Transverse colon (tissue), 4 donors: ENCODE results near the gene NKRF. TPM values are rescaled to one million over a fixed set of nuclear protein-coding genes. Genes with fewer than 3 reads are reported as not detected.

ENCODE experiments used
- DNase-seq: peaks from one replicate; pipeline ENCODE4 v3.0.0-alpha.2; 2019
- H3K27ac ChIP-seq, 4 donors: fragments of 200-600 bp; sonication (generic); 2 replicates each; pipeline ENCODE4 v1.5.1; 2016 to 2018; ENCODE audit warnings: inconsistent platforms in 4 of 4
- H3K27me3 ChIP-seq: fragments of 200-600 bp; sonication (generic); 2 replicates; pipeline ENCODE4 v1.5.1; 2017; ENCODE audit warnings: inconsistent platforms
- H3K36me3 ChIP-seq, 4 donors: fragments of 200-600 bp; sonication (generic); 2 replicates each; pipeline ENCODE4 v1.5.1; 2017 to 2019; ENCODE audit warnings: inconsistent platforms in 4 of 4
- H3K4me1 ChIP-seq, 4 donors: fragments of 200-600 bp; sonication (generic); 2 replicates each; pipeline ENCODE4 v1.5.1; 2017 to 2020; ENCODE audit warnings: inconsistent platforms in 4 of 4
- H3K4me3 ChIP-seq, 4 donors: fragments of 200-600 bp; sonication (generic); 1 replicate in 1 of 4; 2 replicates in 3 of 4; pipeline versions ENCODE4 v1.5.1 to v1.6.1; 2017 to 2019; ENCODE audit warnings: inconsistent platforms in 4 of 4
- H3K9me3 ChIP-seq, 2 donors: fragments of 200-600 bp; sonication (generic); 2 replicates each; pipeline ENCODE4 v1.5.1; 2017 to 2019; ENCODE audit warnings: inconsistent platforms in 2 of 2
- EP300 ChIP-seq: sonication (generic); formaldehyde crosslinking; IDR thresholded peaks from one replicate; pipeline ENCODE4 v1.6.1; 2017; ENCODE audit warnings: antibody characterized with exemption, low read depth
- POLR2A ChIP-seq: fragments of 450-650 bp; IDR thresholded peaks from one replicate; pipeline ENCODE4 v1.6.1; 2016; ENCODE audit warnings: antibody characterized with exemption, mild to moderate bottlenecking, moderate library complexity
- POLR2AphosphoS5 ChIP-seq, 3 donors: sonication (generic); formaldehyde crosslinking; IDR thresholded peaks; one replicate each; pipeline ENCODE4 v1.6.1; 2016; ENCODE audit warnings: antibody characterized with exemption in 3 of 3
- WGBS, 2 donors: methylation state at CpG; one replicate each; pipeline ENCODE4 v1.1.5; 2018; ENCODE audit warnings: low coverage in 1 of 2; 5-methylcytosine and 5-hydroxymethylcytosine counted together
- in situ Hi-C, 4 donors: fragments of 200-750 bp; cut with MboI; loops; one replicate each; pipeline versions ENCODE4 v1.15.0 to v1.15.1; 2017; ENCODE audit warnings: low sequenced_read_pairs in 3 of 4, low pct_ligation_motif_present in 1 of 4, low pct_unique_long_range_greater_than_20kb in 1 of 4
- intact Hi-C: fragments of 100-400 bp; cut with DNase I; formaldehyde crosslinking; loops from one replicate; pipeline ENCODE4 v1.15.1; 2023; ENCODE audit warnings: low total_unique reads
- total RNA-seq, 4 donors: library from RNA; depleted of rRNA; stranded (reverse); fragments of >200 nt; gene quantifications; one replicate each; pipeline ENCODE4 v1.1.0, GENCODE V29; 2016
- TF ChIP-seq, protein P1 (sequence below), 5 experiments: fragments of 200-600 bp in 3 of 5; fragments of 450-650 bp in 2 of 5; sonication (generic) in 3 of 5; IDR thresholded peaks; 1 replicate in 2 of 5; 2 replicates in 3 of 5; pipeline ENCODE4 v1.5.1; 2016 to 2017; ENCODE audit warnings: antibody characterized with exemption in 5 of 5, inconsistent platforms in 3 of 5, mild to moderate bottlenecking in 2 of 5, moderate library complexity in 1 of 5

Gene NKRF
- total RNA-seq, 4 donors from 2014 or later: 1.5 to 6.8 (median 3.3) TPM

- H3K4me3 ChIP-seq: peak overlapping the region in 3 of 4 donors; percentile 68 to 85 (median 80)
- intact Hi-C loops: no loop called here
- peak overlapping the region; percentile 88 to 93 (median 90) for H3K27ac ChIP-seq
- DNase-seq: no peak
- H3K36me3 ChIP-seq: no peaks in the 10 kb centered on the region
- TF ChIP-seq POLR2A: no peak
- no peak for TF ChIP-seq POLR2AphosphoS5 (IDR thresholded peaks at IDR 0.05)
- no peak for TF ChIP-seq EP300
- TF ChIP-seq, protein P1, sequence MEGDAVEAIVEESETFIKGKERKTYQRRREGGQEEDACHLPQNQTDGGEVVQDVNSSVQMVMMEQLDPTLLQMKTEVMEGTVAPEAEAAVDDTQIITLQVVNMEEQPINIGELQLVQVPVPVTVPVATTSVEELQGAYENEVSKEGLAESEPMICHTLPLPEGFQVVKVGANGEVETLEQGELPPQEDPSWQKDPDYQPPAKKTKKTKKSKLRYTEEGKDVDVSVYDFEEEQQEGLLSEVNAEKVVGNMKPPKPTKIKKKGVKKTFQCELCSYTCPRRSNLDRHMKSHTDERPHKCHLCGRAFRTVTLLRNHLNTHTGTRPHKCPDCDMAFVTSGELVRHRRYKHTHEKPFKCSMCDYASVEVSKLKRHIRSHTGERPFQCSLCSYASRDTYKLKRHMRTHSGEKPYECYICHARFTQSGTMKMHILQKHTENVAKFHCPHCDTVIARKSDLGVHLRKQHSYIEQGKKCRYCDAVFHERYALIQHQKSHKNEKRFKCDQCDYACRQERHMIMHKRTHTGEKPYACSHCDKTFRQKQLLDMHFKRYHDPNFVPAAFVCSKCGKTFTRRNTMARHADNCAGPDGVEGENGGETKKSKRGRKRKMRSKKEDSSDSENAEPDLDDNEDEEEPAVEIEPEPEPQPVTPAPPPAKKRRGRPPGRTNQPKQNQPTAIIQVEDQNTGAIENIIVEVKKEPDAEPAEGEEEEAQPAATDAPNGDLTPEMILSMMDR (IDR thresholded peaks at IDR 0.05): no peak
- no peaks in the 10 kb centered on the region for H3K9me3 ChIP-seq
- H3K4me1 ChIP-seq: peaks cover 0 to 3% (median 0%) of the 10 kb centered on the region in 4 donors
- no peaks in the 10 kb centered on the region for H3K27me3 ChIP-seq
- in situ Hi-C loops: no loop called here
- WGBS, 2 donors: 15 to 58% methylated on average over 4 to 7 of the region's 7 CpGs
Measured at GRCh38 chrX:119607018-119607389, 780 bp upstream of the NKRF start.

- DNase-seq: peak; percentile 49
- intact Hi-C loops (no loop called here), in situ Hi-C loops (no loop called here)
- TF ChIP-seq, protein P1 (IDR thresholded peaks at IDR 0.05): no peak
- TF ChIP-seq POLR2A (no peak), EP300 (no peak), POLR2AphosphoS5 (IDR thresholded peaks at IDR 0.05) (no peak)
- Histone ChIP-seq H3K27ac (peak overlapping the region; percentile 88 to 93 (median 90)), H3K9me3 (no peaks in the 10 kb centered on the region), H3K4me3 (peak overlapping the region; percentile 68 to 85 (median 78)), H3K27me3 (no peaks in the 10 kb centered on the region), H3K36me3 (no peaks in the 10 kb centered on the region), H3K4me1 (peaks cover 0 to 3% (median 0%) of the 10 kb centered on the region in 4 donors)
- 56% methylated on average over 60 of the region's 68 CpGs; no CpG with 5 or more reads in 1 of the 2 donors for WGBS, 2 donors
Measured at GRCh38 chrX:119605464-119606279, 552 bp downstream of the NKRF start.

DNA sequence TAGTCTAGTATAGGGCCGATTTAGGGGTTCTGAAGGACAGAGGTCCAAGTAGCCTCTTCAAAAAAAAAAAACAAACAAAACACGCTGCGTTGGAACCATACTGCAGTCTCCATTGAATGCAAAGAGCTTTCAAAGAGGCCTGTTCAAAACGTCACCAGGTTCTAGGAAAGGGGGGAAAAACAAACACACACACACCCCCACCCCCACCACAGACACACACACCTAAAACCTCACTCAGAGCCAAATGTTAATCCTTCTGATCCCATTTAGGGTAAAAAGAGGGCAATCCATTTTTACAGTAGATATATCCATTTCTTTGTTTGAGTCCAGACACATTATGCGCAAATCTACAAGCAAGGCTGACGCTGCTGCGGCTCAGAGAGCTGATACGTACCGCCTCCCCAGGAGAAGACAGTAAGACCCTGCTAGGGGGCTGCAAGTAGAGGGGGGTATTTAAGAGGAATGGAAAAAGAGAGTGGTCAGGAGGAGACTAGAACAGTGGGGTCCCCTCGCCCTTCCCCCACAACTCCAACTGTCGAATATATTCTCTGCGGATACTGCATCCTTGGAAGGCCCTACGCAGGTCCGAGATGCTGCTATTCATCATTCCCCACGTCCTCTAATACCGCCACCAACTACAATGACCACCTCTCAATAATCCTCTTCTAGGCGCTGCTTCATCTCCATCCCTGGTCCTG is 1.3 kb downstream of the NKRF start:
- no peaks in the 10 kb centered on the region for H3K27me3 ChIP-seq
- H3K36me3 ChIP-seq: no peaks in the 10 kb centered on the region
- peak overlapping the region; percentile 88 to 93 (median 90) for H3K27ac ChIP-seq
- peaks cover 0 to 3% (median 0%) of the 10 kb centered on the region in 4 donors for H3K4me1 ChIP-seq
- no peak for TF ChIP-seq POLR2AphosphoS5 (IDR thresholded peaks at IDR 0.05)
- H3K4me3 ChIP-seq: peak overlapping the region; percentile 68 to 85 (median 78)
- WGBS, 2 donors: 19 to 47% methylated on average over 2 to 17 of the region's 17 CpGs
- in situ Hi-C loops (no loop called here), intact Hi-C loops (no loop called here)
- DNase-seq: no peak
- no peaks in the 10 kb centered on the region for H3K9me3 ChIP-seq

DNA sequence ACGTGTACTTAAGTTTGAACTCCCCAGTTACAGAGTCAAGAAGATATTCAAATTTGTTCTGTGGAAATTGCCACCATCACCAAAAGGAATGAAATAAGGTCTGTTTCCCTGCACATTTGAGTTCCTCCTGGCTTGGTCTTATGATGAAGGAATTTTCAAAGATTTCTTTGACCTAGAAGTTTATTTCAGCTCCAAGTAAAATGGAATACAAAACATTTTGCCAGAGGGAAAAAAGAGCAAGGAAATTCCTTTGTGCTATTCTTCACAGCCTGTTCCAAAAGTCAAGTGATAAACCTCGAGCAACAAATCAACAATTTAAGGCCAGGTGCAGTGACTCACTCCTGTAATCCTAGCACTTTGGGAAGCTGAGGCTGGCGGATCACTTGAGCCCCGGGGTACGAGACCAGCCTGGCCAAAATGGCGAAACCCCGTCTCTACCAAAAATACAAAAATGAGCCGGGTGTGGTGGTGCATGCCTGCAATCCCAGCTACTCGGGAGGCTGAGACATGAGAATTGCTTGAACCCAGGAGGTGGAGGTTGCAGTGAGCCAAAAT is 3.4 kb downstream of the NKRF start:
- intact Hi-C loops (no loop called here), in situ Hi-C loops (no loop called here)
- no peak overlapping the region for H3K27ac ChIP-seq
- no peaks in the 10 kb centered on the region for H3K9me3 ChIP-seq
- H3K4me1 ChIP-seq: peaks cover 0 to 3% (median 0%) of the 10 kb centered on the region in 4 donors
- 40 to 79% methylated on average over 1 to 9 of the region's 9 CpGs for WGBS, 2 donors
- no peak for TF ChIP-seq POLR2AphosphoS5 (IDR thresholded peaks at IDR 0.05)
- no peak for TF ChIP-seq EP300
- no peak for TF ChIP-seq POLR2A
- TF ChIP-seq, protein P1 (IDR thresholded peaks at IDR 0.05): no peak
- no peaks in the 10 kb centered on the region for H3K27me3 ChIP-seq
- DNase-seq: no peak
- no peaks in the 10 kb centered on the region for H3K36me3 ChIP-seq
- H3K4me3 ChIP-seq: no peak overlapping the region
